Ectodermal cell (in vitro differentiated cells): Measurements from ENCODE around the gene GINS2.

Experiments
- H3K27ac ChIP-seq: 2 replicates; pipeline ENCODE4 v1.7.0; 2013; ENCODE audit warnings: mild to moderate bottlenecking, low read depth, low read length; ENCODE audit not compliant: insufficient read depth, poor library complexity, severe bottlenecking
- H3K27me3 ChIP-seq: 2 replicates; pipeline ENCODE4 v1.7.0; 2013; ENCODE audit warnings: mild to moderate bottlenecking, low read length; ENCODE audit not compliant: insufficient read depth, control insufficient read depth, poor library complexity, severe bottlenecking
- H3K36me3 ChIP-seq: one replicate; pipeline ENCODE4 v1.7.0; 2013; ENCODE audit warnings: low read length; ENCODE audit not compliant: control insufficient read depth, insufficient read depth
- H3K4me1 ChIP-seq: one replicate; pipeline ENCODE4 v1.7.0; 2013; ENCODE audit warnings: low read length; ENCODE audit not compliant: control insufficient read depth, insufficient read depth
- H3K4me3 ChIP-seq: 2 replicates; pipeline ENCODE4 v1.7.0; 2013; ENCODE audit warnings: low read depth, low read length, control low read depth; ENCODE audit not compliant: insufficient read depth
- H3K9me3 ChIP-seq: 2 replicates; pipeline ENCODE4 v1.7.0; 2013; ENCODE audit warnings: mild to moderate bottlenecking, low read length, moderate library complexity; ENCODE audit not compliant: control insufficient read depth
- WGBS, 2 experiments: methylation state at CpG; one replicate each; pipeline ENCODE4 v1.1.7; 2013; ENCODE audit warnings: missing lambda C conversion rate in 2 of 2; 5-methylcytosine and 5-hydroxymethylcytosine counted together

Gene GINS2

GRCh38 chr16:85633438-85633743 lies 55.4 kb downstream of the GINS2 start:
- Histone ChIP-seq H3K27me3 (no peaks in the 10 kb centered on the region), H3K36me3 (no peaks in the 10 kb centered on the region), H3K27ac (no peak overlapping the region), H3K9me3 (no peaks in the 10 kb centered on the region), H3K4me3 (no peak overlapping the region), H3K4me1 (peaks cover 23% of the 10 kb centered on the region)
- 94 to 96% methylated on average over 15 of the region's 15 CpGs for WGBS, 2 experiments

GRCh38 chr16:85632709-85633437 lies 55.9 kb downstream of the GINS2 start:
- Histone ChIP-seq H3K27ac (no peak overlapping the region), H3K36me3 (no peaks in the 10 kb centered on the region), H3K27me3 (no peaks in the 10 kb centered on the region), H3K4me1 (peaks cover 25% of the 10 kb centered on the region), H3K9me3 (no peaks in the 10 kb centered on the region), H3K4me3 (no peak overlapping the region)
- 95% methylated on average over 35 of the region's 35 CpGs for WGBS, 2 experiments

GRCh38 chr16:85631802-85632393 lies 56.9 kb downstream of the GINS2 start:
- H3K36me3 ChIP-seq, result no peaks in the 10 kb centered on the region
- 92 to 94% methylated on average over 27 of the region's 27 CpGs for WGBS, 2 experiments
- H3K9me3 ChIP-seq, result no peaks in the 10 kb centered on the region
- no peak overlapping the region for H3K27ac ChIP-seq
- no peak overlapping the region for H3K4me3 ChIP-seq
- peaks cover 24% of the 10 kb centered on the region for H3K4me1 ChIP-seq
- H3K27me3 ChIP-seq, result no peaks in the 10 kb centered on the region

- WGBS, 2 experiments, result 95 to 97% methylated on average over 11 of the region's 11 CpGs
- no peaks in the 10 kb centered on the region for H3K36me3 ChIP-seq
- H3K4me3 ChIP-seq, result no peak overlapping the region
- H3K9me3 ChIP-seq, result no peaks in the 10 kb centered on the region
- H3K4me1 ChIP-seq, result peaks cover 28% of the 10 kb centered on the region
- no peaks in the 10 kb centered on the region for H3K27me3 ChIP-seq
- no peak overlapping the region for H3K27ac ChIP-seq
Observed at GRCh38 chr16:85631230-85631629, 57.5 kb downstream of the GINS2 start.

GRCh38 chr16:85629853-85630252 lies 58.9 kb downstream of the GINS2 start:
- H3K27ac ChIP-seq, result no peak overlapping the region
- peaks cover 36% of the 10 kb centered on the region for H3K4me1 ChIP-seq
- no peaks in the 10 kb centered on the region for H3K9me3 ChIP-seq
- no peaks in the 10 kb centered on the region for H3K36me3 ChIP-seq
- H3K27me3 ChIP-seq, result peaks cover 10% of the 10 kb centered on the region
- no peak overlapping the region for H3K4me3 ChIP-seq
- 96 to 97% methylated on average over 5 of the region's 5 CpGs for WGBS, 2 experiments

- Histone ChIP-seq H3K27ac (no peak overlapping the region), H3K4me3 (no peak overlapping the region), H3K9me3 (no peaks in the 10 kb centered on the region), H3K27me3 (peaks cover 10% of the 10 kb centered on the region), H3K4me1 (peaks cover 39% of the 10 kb centered on the region), H3K36me3 (no peaks in the 10 kb centered on the region)
- 94 to 96% methylated on average over 10 of the region's 10 CpGs for WGBS, 2 experiments
Observed at GRCh38 chr16:85629326-85629725, 59.4 kb downstream of the GINS2 start.

- 91 to 94% methylated on average over 14 of the region's 14 CpGs for WGBS, 2 experiments
Observed at GRCh38 chr16:85628645-85629044, 60.1 kb downstream of the GINS2 start.

GRCh38 chr16:85628265-85628556 lies 60.5 kb downstream of the GINS2 start:
- Histone ChIP-seq H3K27me3 (peaks cover 10% of the 10 kb centered on the region), H3K9me3 (no peaks in the 10 kb centered on the region), H3K27ac (no peak overlapping the region), H3K36me3 (no peaks in the 10 kb centered on the region), H3K4me1 (peaks cover 42% of the 10 kb centered on the region), H3K4me3 (no peak overlapping the region)
- WGBS, 2 experiments, result 90 to 95% methylated on average over 5 of the region's 5 CpGs

More at GRCh38 chr16:85628645-85629044, 60.1 kb downstream of the GINS2 start:
- peaks cover 10% of the 10 kb centered on the region for H3K27me3 ChIP-seq
- H3K27ac ChIP-seq, result no peak overlapping the region
- H3K4me3 ChIP-seq, result no peak overlapping the region
- H3K9me3 ChIP-seq, result no peaks in the 10 kb centered on the region
- H3K4me1 ChIP-seq, result peaks cover 42% of the 10 kb centered on the region
- H3K36me3 ChIP-seq, result no peaks in the 10 kb centered on the region

- H3K36me3 ChIP-seq, result no peaks in the 10 kb centered on the region
- peaks cover 10% of the 10 kb centered on the region for H3K27me3 ChIP-seq
- peaks cover 43% of the 10 kb centered on the region for H3K4me1 ChIP-seq
- H3K4me3 ChIP-seq, result no peak overlapping the region
- H3K27ac ChIP-seq, result no peak overlapping the region
- no peaks in the 10 kb centered on the region for H3K9me3 ChIP-seq
- whole genome bisulfite sequencing, 2 experiments, result 89 to 90% methylated on average over 30 of the region's 30 CpGs
Observed at GRCh38 chr16:85627526-85628264, 61.1 kb downstream of the GINS2 start.

GRCh38 chr16:85627089-85627488 lies 61.7 kb downstream of the GINS2 start:
- H3K4me3 ChIP-seq, result no peak overlapping the region
- WGBS, 2 experiments, result 51 to 58% methylated on average over 8 of the region's 8 CpGs
- H3K27me3 ChIP-seq, result peaks cover 10% of the 10 kb centered on the region
- H3K36me3 ChIP-seq, result no peaks in the 10 kb centered on the region
- no peak overlapping the region for H3K27ac ChIP-seq
- no peaks in the 10 kb centered on the region for H3K9me3 ChIP-seq
- H3K4me1 ChIP-seq, result peaks cover 44% of the 10 kb centered on the region
